GM18526 (cell line): ENCODE results near the gene ISG20.

Experiments
- POLR2A ChIP-seq: IDR thresholded peaks from 3 replicates; pipeline ENCODE4 v1.6.1; 2011; ENCODE audit not compliant: insufficient read length; ENCODE audit errors: extremely low read depth

ISG20 gene

GRCh38 chr15:88654430-88655102 is 15.8 kb downstream of the ISG20 start:
- no peak for TF ChIP-seq POLR2A

GRCh38 chr15:88655103-88655553 is 16.3 kb downstream of the ISG20 start:
- TF ChIP-seq POLR2A, result no peak

GRCh38 chr15:88655800-88656488 is 17.1 kb downstream of the ISG20 start:
- TF ChIP-seq POLR2A, result peak; percentile 9

GRCh38 chr15:88656760-88657221 is 18.0 kb downstream of the ISG20 start:
- no peak for TF ChIP-seq POLR2A

- no peak for TF ChIP-seq POLR2A
Measured at GRCh38 chr15:88657326-88658069, 18.7 kb downstream of the ISG20 start.

- peak; percentile 19 for TF ChIP-seq POLR2A
Measured at GRCh38 chr15:88658070-88658965, 19.5 kb downstream of the ISG20 start.

GRCh38 chr15:88658972-88659931 is 20.4 kb downstream of the ISG20 start:
- no peak for TF ChIP-seq POLR2A

- no peak for TF ChIP-seq POLR2A
Measured at GRCh38 chr15:88661041-88661700, 22.4 kb downstream of the ISG20 start.

GRCh38 chr15:88661761-88662556 is 23.1 kb downstream of the ISG20 start:
- TF ChIP-seq POLR2A, result no peak

GRCh38 chr15:88663141-88663621 is 24.4 kb downstream of the ISG20 start:
- no peak for TF ChIP-seq POLR2A

GRCh38 chr15:88664151-88664778 is 25.4 kb downstream of the ISG20 start:
- TF ChIP-seq POLR2A, result no peak

- no peak for TF ChIP-seq POLR2A
Measured at GRCh38 chr15:88674661-88675060, 35.8 kb downstream of the ISG20 start.

- no peak for TF ChIP-seq POLR2A
Measured at GRCh38 chr15:88678755-88679154, 39.9 kb downstream of the ISG20 start.
